GM23338 (cell line): ENCODE results near the gene RYR2.

Experiments
- POLR2AphosphoS5 ChIP-seq: IDR thresholded peaks from 2 replicates; pipeline ENCODE4 v1.6.1; 2016; ENCODE audit warnings: antibody characterized with exemption, low read depth
- TF ChIP-seq, protein P1 (sequence below), 2 experiments: fragments of 200-600 bp in 1 of 2; sonication (generic) in 1 of 2; conservative IDR thresholded peaks; 2 replicates each; pipeline versions ENCODE4 v1.5.1 to v1.6.1; 2016 to 2017; ENCODE audit warnings: antibody characterized with exemption in 2 of 2, low read depth in 2 of 2, mild to moderate bottlenecking in 2 of 2, moderate library complexity in 1 of 2

- TF ChIP-seq, protein P1, sequence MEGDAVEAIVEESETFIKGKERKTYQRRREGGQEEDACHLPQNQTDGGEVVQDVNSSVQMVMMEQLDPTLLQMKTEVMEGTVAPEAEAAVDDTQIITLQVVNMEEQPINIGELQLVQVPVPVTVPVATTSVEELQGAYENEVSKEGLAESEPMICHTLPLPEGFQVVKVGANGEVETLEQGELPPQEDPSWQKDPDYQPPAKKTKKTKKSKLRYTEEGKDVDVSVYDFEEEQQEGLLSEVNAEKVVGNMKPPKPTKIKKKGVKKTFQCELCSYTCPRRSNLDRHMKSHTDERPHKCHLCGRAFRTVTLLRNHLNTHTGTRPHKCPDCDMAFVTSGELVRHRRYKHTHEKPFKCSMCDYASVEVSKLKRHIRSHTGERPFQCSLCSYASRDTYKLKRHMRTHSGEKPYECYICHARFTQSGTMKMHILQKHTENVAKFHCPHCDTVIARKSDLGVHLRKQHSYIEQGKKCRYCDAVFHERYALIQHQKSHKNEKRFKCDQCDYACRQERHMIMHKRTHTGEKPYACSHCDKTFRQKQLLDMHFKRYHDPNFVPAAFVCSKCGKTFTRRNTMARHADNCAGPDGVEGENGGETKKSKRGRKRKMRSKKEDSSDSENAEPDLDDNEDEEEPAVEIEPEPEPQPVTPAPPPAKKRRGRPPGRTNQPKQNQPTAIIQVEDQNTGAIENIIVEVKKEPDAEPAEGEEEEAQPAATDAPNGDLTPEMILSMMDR (conservative IDR thresholded peaks at IDR 0.05; ENCODE audit: low read depth in 2 of 2) = no peak
- TF ChIP-seq POLR2AphosphoS5 = no peak
Measured at GRCh38 chr1:237166086-237166485, 124.1 kb downstream of the RYR2 start.
